KG1 (cell line): ENCODE results near the gene AFAP1.

ENCODE experiments used
- DNase-seq: peaks from one replicate; lab custom pipeline; 2025; lab: John Stamatoyannopoulos, UW

The AFAP1 gene

GRCh38 chr4:7714738-7715137, 224.9 kb downstream of the AFAP1 start:
- no peak for DNase-seq

- no peak for DNase-seq
These were observed 225.5 kb downstream of the AFAP1 start for GRCh38 chr4:7714176-7714575.

DNA sequence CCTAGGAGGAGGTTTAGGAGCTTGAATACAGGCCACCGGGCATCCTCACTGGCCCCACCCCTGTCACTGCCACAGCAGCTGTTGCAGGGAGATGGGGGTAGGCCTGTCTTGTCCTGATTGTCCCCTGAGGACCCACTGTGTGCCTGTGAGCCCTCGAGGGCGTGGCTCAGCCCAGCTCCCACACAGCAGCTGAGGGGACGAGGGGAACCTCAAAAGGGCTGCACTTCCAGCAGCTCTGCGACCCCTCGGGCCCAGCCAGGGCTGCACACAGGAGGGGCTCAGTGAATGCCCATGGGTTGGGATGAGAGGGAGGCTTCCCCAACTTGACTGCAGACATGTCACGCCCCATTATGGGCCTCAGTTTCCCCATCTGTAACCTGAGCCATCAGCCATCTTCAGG, 225.9 kb downstream of the AFAP1 start:
- no peak for DNase-seq

DNA sequence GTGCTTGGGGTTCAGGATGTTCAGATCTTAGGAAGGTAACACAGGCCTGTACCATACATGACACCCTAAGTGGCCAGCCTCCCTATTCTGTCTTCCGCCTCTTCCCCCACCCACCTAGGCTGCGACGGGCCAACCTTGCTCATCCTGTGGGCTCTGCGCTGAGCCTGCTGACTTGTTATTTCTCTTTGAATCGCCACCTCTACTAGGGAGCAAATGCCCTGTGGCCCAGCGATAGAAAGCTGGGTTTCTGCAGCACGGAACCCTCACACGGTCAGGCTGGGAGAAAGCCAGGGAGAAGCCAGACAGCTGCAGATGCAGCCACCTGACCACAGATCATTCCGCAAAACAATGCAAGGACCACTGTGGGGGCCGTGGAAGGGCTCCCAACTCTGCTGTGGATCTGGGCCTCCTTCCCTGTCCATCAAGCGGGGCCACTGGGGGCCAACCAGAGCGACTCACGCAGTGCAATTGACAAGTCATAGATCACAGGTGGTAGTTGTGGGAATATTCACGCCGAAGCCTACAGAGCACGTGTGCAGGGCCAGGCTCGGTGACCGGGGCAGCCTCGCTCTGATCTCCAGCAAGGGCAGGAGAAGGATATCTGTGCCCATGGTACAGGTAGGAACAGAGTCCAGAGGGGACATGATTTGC, 227.5 kb downstream of the AFAP1 start:
- DNase-seq, result no peak

GRCh38 chr4:7711307-7711963, 228.2 kb downstream of the AFAP1 start:
- no peak for DNase-seq

GRCh38 chr4:7710576-7711306, 228.9 kb downstream of the AFAP1 start:
- DNase-seq, result no peak

- no peak for DNase-seq
These were observed 229.5 kb downstream of the AFAP1 start for GRCh38 chr4:7710126-7710525.

- no peak for DNase-seq
These were observed 230.2 kb downstream of the AFAP1 start for GRCh38 chr4:7709431-7709830.

- DNase-seq, result no peak
These were observed 230.7 kb downstream of the AFAP1 start for GRCh38 chr4:7708981-7709380.
